Ovary (tissue), 3 donors: ENCODE results near the gene CDC20.
"Not testable (repeated sequence)": the region's sequence is repeated elsewhere in the genome, so short reads cannot be mapped to it uniquely, and the experiment has no call there.

ENCODE experiments used
- CTCF ChIP-seq, 3 donors: fragments of 450-650 bp in 2 of 3; fragments of 200-600 bp in 1 of 3; IDR thresholded peaks; one replicate each; pipeline versions ENCODE4 v1.5.1 to v1.8.0; 2016 to 2022; ENCODE audit warnings: antibody characterized with exemption in 3 of 3, mild to moderate bottlenecking in 1 of 3
- EP300 ChIP-seq: sonication (generic); formaldehyde crosslinking; IDR thresholded peaks from one replicate; pipeline ENCODE4 v1.6.1; 2017; ENCODE audit warnings: antibody characterized with exemption
- POLR2A ChIP-seq: fragments of 450-650 bp; IDR thresholded peaks from one replicate; pipeline ENCODE4 v1.6.1; 2017; ENCODE audit warnings: antibody characterized with exemption, mild to moderate bottlenecking, moderate library complexity
- donor health status: DM: no; HTN: no; CAD: no.

- TF ChIP-seq POLR2A; CTCF (IDR thresholded peaks at IDR 0.05); EP300: not testable (repeated sequence)
These were observed 11.0 kb downstream of the CDC20 start for GRCh38 chr1:43369779-43370178.
